PFSK-1 (cell line): ENCODE results near the gene SPAG8.

Experiments
- FOXP2 ChIP-seq: optimal IDR thresholded peaks from 2 replicates; pipeline ENCODE3; 2011; ENCODE audit warnings: borderline replicate concordance, control low read depth, inconsistent platforms; ENCODE audit not compliant: insufficient read depth; ENCODE audit errors: extremely low read length, extremely low read depth
- POLR2AphosphoS5 ChIP-seq: IDR thresholded peaks from 2 replicates; pipeline ENCODE4 v1.6.1; 2012; ENCODE audit warnings: low read depth, mild to moderate bottlenecking, control low read depth, low read length, moderate library complexity
- TAF1 ChIP-seq: IDR thresholded peaks from 2 replicates; pipeline ENCODE4 v1.6.1; 2012; ENCODE audit warnings: low read length, control low read depth, borderline replicate concordance; ENCODE audit not compliant: insufficient read depth
- TF ChIP-seq, protein P1 (sequence below), 2 experiments: IDR thresholded peaks; 2 replicates each; pipeline versions ENCODE4 v1.6.1 to v1.8.0; 2011 to 2012; ENCODE audit warnings: low read depth in 2 of 2, low read length in 2 of 2, control low read depth in 1 of 2, inconsistent platforms in 1 of 2, mild to moderate bottlenecking in 1 of 2, moderate library complexity in 1 of 2; ENCODE audit not compliant: insufficient read depth in 1 of 2

DNA sequence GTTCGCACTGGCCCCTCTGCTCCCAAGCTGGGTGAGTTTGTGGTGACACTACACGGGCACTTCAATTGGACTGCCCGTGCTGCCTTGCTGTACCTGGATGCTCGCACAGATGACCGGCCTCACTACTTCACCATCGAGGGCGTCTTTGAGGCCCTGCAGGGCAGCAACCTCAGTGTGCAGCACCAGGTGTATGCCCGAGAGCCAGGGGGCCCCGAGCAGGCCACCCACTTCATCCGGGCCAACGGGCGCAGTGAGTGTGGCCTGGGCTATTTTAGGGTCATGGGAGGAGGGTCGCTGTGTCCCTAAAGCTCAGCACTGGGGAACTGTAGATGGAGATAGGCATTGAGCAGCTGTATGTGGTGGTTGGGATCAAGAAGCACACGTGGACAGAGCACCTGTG lies 19.2 kb downstream of the SPAG8 start:
- TF ChIP-seq POLR2AphosphoS5 (no peak), FOXP2 (no peak), TAF1 (no peak)
- TF ChIP-seq, protein P1, sequence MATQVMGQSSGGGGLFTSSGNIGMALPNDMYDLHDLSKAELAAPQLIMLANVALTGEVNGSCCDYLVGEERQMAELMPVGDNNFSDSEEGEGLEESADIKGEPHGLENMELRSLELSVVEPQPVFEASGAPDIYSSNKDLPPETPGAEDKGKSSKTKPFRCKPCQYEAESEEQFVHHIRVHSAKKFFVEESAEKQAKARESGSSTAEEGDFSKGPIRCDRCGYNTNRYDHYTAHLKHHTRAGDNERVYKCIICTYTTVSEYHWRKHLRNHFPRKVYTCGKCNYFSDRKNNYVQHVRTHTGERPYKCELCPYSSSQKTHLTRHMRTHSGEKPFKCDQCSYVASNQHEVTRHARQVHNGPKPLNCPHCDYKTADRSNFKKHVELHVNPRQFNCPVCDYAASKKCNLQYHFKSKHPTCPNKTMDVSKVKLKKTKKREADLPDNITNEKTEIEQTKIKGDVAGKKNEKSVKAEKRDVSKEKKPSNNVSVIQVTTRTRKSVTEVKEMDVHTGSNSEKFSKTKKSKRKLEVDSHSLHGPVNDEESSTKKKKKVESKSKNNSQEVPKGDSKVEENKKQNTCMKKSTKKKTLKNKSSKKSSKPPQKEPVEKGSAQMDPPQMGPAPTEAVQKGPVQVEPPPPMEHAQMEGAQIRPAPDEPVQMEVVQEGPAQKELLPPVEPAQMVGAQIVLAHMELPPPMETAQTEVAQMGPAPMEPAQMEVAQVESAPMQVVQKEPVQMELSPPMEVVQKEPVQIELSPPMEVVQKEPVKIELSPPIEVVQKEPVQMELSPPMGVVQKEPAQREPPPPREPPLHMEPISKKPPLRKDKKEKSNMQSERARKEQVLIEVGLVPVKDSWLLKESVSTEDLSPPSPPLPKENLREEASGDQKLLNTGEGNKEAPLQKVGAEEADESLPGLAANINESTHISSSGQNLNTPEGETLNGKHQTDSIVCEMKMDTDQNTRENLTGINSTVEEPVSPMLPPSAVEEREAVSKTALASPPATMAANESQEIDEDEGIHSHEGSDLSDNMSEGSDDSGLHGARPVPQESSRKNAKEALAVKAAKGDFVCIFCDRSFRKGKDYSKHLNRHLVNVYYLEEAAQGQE (IDR thresholded peaks at IDR 0.05; ENCODE audit: insufficient read depth in 1 of 2, low read depth in 2 of 2, low read length in 2 of 2): no peak
